Measurements from ENCODE around the gene ELK3. TPM values are rescaled to one million over a fixed set of nuclear protein-coding genes. Genes with fewer than 3 reads are reported as not detected.
A peak's percentile ranks its signal among the peaks of the same experiment; 100 is the strongest.
"Not testable (repeated sequence)": the region's sequence is repeated elsewhere in the genome, so short reads cannot be mapped to it uniquely, and the experiment has no call there.

ELK3 gene
- total RNA-seq, 1 donor from 2014 or later = 12.0 TPM

DNA sequence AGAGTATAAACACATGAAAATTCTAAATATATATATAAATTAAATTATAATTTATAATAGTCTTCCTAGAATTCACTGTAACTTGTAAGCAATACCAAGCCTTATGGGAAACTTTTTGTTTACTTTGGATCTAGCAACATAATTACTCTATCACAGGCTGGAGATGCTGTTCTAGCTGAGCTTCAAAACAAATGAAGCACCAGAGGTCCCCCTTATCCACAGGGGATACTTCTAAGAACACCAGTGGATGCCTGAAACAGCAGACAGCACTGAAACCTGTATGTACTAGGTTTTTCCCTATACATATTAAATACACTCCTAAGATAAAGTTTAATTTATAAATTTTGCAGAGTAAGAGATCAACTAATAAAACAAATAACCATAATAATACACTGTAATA is 109.5 kb downstream of the ELK3 start:
- no peak for DNase-seq (ENCODE audit: low spot score)

DNA sequence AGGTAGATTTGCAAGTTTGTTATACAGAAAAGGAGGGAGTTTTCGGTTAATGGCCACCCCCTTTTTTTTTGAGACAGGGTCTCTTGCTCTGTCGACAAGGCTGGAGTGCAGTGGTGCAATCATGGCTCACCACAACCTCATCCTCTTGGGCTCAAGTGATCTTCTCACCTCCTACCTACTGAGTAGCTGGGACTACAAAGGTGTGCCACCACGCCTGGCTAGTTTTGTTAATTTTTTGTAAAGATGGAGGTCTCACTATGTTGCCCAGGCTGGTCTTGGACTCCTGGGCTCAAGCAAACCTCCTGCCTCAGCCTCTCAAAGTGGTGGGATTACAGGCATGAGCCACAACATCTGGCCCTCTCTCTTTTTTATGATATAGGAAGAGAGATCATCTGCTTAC is 111.5 kb downstream of the ELK3 start:
- no peak for DNase-seq (ENCODE audit: low spot score)

DNA sequence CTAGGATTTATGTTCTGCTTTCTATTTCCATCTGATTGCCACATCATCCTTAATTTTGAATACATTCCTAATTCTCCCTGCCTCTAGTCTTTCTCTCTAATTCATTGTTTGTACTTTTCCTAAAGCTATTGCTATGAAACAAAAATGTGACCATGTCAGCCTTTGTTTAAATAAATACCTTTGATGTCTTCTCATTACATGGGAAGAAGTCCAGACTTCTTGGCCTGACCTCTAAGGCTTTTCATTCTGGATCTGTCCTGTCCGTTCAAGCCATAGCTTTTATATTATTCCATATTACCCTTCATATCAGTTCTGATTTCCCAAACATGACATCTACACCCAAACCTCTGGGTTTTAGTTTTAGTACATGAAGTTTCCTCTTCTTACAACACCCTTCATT is 114.7 kb downstream of the ELK3 start:
- no peak for DNase-seq (ENCODE audit: low spot score)

DNA sequence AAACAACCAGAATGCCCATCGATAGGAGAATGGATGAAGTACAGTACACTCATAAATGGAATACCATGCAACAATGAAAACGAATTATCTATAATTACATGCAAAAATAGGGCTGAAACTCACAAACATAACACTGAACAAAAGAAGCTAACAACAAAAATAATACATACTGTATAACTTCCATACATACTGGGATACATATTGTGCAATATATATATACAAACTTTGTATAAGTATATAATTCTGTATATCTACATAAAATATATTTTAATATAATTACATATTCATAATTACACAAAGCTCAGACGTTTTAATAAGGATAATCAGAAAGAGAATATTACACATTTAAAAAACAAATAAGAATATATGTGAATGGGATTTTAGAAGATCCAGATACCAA is 115.9 kb downstream of the ELK3 start:
- no peak for DNase-seq (ENCODE audit: low spot score)

DNA sequence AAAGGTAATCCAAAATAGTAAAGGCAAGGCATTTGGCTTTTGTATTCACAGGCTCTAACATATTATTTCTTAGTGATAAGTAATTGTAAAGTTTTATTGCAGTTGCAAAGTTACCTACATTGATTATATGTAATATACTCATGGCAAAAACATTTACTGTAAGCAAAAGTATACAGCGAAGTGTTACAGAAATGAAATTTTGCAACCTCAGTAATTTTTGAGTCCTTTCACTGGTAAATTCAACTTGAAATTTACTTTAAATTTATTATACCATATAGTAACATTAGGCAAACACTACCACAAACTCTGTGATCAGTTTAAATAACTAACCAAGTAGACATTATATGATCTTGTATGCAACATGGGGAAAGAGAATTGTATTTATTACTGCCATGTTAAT is 117.0 kb downstream of the ELK3 start:
- DNase-seq (ENCODE audit: low spot score) = no peak

DNA sequence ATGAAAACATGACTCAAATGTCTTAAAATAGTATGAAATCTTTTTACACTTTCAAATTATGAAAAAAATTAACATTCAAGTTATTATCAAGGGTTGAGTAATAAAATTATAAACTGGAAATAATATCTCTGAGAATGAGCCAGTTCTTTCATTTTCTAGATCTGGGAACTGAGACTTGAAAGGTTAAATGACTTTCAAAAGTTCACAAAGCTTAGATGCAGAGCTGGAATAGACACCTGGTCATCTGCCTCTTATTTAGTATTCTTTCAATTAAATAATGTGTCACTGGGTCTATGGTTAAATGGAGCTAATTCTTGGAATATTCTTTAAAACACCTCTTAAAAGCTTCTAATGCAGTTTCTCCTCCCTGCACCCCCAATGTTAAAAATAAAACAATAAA is 119.4 kb downstream of the ELK3 start:
- no peak for DNase-seq (ENCODE audit: low spot score)

DNA sequence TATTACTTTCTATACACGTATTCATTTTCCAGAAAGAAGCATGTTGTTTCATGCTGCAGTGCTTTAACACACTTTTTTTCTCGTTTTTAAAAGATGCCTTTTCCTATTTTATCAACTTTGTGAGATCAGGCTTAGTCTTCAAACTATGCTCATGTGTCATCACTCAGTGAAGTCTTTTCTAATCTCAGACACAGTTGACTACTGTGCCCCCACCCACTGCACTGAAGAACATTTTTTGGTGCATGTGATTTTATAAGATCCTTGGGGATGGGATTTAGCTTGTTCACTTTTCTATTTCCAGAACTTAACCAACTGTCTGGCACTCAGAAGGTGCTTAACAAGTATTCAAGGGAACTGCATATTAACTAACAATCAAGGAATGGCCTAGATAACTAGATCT is 120.5 kb downstream of the ELK3 start:
- DNase-seq (ENCODE audit: low spot score) = peak; percentile 42

DNA sequence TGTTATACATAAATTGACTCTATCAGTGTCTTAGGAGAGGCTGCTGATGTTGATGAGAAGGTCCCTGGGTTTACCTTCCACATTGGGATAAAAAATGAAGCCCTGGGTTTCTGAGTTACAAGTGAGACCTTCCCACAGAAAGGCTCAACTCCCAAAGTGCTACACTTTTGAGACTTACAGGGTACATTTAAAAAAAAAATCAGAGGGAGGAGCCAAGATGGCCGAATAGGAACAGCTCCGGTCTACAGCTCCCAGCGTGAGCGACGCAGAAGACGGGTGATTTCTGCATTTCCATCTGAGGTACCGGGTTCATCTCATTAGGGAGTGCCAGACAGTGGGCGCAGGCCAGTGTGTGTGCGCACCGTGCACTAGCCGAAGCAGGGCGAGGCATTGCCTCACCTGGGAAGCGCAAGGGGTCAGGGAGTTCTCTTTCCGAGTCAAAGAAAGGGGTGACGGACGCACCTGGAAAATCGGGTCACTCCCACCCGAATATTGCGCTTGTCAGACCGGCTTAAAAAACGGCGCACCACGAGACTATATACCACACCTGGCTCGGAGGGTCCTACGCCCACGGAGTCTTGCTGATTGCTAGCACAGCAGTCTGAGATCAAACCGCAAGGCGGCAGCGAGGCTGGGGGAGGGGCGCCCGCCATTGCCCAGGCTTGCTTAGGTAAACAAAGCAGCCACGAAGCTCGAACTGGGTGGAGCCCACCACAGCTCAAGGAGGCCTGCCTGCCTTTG is 121.7 kb downstream of the ELK3 start:
- DNase-seq (ENCODE audit: low spot score) = not testable (repeated sequence)

DNA sequence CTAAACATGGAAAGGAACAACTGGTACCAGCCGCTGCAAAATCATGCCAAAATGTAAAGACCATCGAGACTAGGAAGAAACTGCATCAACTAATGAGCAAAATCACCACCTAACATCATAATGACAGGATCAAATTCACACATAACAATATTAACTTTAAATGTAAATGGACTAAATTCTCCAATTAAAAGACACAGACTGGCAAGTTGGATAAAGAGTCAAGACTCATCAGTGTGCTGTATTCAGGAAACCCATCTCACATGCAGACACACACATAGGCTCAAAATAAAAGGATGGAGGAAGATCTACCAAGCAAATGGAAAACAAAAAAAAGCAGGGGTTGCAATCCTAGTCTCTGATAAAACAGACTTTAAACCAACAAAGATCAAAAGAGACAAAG is 123.6 kb downstream of the ELK3 start:
- DNase-seq (ENCODE audit: low spot score) = not testable (repeated sequence)

Other genes with a start within 250 kb of the ELK3 start
- 69.6 TPM for gene HAL, start 198.0 kb upstream of the ELK3 start, total RNA-seq (ENCODE audit: insufficient read depth, low replicate concordance)
- 57.8 TPM for gene LTA4H, start 158.8 kb upstream of the ELK3 start, total RNA-seq (ENCODE audit: insufficient read depth, low replicate concordance)
- gene CDK17, start 206.1 kb downstream of the ELK3 start, total RNA-seq (ENCODE audit: insufficient read depth, low replicate concordance) = 124 TPM